ENCODE data around the gene SALL1. TPM values are rescaled to one million over a fixed set of nuclear protein-coding genes. Genes with fewer than 3 reads are reported as not detected.

The SALL1 gene
- total RNA-seq, 3 donors from 2014 or later (not counting 1 experiment from before 2014, with no cell fraction given), result not detected

DNA sequence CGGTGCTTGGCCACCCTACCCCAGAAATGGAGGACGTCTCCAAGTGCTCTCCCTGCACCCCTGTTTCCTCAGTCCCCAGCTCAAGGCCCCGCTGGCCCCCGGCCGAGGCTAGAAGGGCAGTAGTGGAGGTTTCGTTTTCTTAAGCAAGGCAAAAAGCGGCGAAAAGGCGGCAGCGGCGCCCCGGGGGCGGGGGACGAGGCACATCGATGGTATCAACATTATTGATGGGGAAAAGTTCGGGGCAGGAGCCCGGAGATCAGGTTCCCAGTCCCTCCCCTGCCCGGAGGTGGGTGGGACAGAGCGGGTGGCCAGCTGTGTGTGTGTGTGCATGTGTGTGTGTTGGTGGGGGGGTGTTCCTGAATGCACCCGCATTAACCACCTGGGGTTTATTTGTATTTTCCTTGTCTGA lies 4.1 kb upstream of the SALL1 start:
- H3K4me3 ChIP-seq (ENCODE audit: low read length), result no peak overlapping the region
- Mint-ChIP-seq H3K36me3 (no peaks in the 10 kb centered on the region), H3K9me3 (no peaks in the 10 kb centered on the region), H3K4me1 (no peaks in the 10 kb centered on the region), H3K27me3 (ENCODE audit: low read depth in 2 of 2) (peaks cover 40 to 65% of the 10 kb centered on the region in 2 donors), H3K4me3 (no peak overlapping the region), H3K27ac (no peak overlapping the region)
- ATAC-seq (no peak), DNase-seq (no peak)
- H3K36me3 ChIP-seq (ENCODE audit: control insufficient read depth, insufficient read depth, low read length), result no peaks in the 10 kb centered on the region
- peaks cover 18% of the 10 kb centered on the region for H3K27me3 ChIP-seq (ENCODE audit: control insufficient read depth, insufficient read depth, low read length)
- TF ChIP-seq, protein P1, sequence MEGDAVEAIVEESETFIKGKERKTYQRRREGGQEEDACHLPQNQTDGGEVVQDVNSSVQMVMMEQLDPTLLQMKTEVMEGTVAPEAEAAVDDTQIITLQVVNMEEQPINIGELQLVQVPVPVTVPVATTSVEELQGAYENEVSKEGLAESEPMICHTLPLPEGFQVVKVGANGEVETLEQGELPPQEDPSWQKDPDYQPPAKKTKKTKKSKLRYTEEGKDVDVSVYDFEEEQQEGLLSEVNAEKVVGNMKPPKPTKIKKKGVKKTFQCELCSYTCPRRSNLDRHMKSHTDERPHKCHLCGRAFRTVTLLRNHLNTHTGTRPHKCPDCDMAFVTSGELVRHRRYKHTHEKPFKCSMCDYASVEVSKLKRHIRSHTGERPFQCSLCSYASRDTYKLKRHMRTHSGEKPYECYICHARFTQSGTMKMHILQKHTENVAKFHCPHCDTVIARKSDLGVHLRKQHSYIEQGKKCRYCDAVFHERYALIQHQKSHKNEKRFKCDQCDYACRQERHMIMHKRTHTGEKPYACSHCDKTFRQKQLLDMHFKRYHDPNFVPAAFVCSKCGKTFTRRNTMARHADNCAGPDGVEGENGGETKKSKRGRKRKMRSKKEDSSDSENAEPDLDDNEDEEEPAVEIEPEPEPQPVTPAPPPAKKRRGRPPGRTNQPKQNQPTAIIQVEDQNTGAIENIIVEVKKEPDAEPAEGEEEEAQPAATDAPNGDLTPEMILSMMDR (IDR thresholded peaks at IDR 0.05), result no peak
- WGBS (ENCODE audit: insufficient coverage), result 2% methylated on average over 20 of the region's 20 CpGs
- no peak overlapping the region for H3K27ac ChIP-seq (ENCODE audit: low read length)
- H3K4me1 ChIP-seq (ENCODE audit: control insufficient read depth, insufficient read depth, low read length), result no peaks in the 10 kb centered on the region
- intact Hi-C loops (cut with micrococcal nuclease), result no loop called here
- no peaks in the 10 kb centered on the region for H3K9me3 ChIP-seq (ENCODE audit: control insufficient read depth, insufficient read depth, low read length)

DNA sequence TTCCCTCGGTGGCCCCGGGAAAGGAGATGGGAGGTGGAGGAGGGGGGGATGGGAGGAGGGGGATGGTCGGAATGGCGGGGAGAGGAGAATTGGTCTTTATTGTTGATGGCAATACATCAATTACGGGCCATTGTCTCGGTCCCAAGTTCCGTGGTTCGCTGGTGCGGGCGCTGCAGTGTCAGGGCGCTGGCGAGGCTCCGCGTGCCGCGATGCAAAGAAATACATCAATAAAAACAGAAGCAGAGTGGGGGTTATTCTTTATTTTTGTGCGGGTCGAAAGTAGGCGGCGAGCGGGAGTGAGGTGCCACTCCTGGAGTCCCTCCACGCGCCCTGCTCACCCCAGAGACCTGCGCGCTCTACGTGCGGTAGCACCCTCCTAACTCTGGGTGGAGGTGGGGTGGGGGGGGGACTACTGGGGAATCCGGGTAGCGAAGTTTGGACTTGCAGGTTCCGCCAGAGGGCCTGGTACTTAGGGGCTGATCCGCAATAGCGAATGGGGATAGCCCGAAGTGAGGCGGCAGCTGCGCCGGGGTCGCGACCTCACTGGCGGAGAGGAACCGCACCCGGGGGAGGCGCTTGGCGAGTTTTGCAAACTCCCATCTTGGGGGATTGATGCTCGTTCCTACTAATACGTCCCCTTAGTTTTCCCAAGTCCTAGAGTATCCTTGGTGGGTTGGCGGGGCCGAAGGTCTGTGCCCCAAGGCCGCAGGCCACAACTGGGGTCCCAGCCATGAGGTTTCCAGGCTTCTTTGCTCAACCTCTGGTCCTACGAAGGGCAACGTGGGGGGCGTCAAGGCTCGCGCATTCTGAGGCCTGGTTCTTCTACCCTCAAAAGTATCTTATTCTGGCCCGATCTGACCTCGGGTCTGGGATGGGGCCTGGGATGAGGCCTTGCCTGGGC lies 3.5 kb upstream of the SALL1 start:
- no peaks in the 10 kb centered on the region for H3K4me1 Mint-ChIP-seq
- H3K36me3 Mint-ChIP-seq, result no peaks in the 10 kb centered on the region
- no peak overlapping the region for H3K4me3 Mint-ChIP-seq
- H3K9me3 Mint-ChIP-seq, result no peaks in the 10 kb centered on the region
- H3K27me3 ChIP-seq (ENCODE audit: control insufficient read depth, insufficient read depth, low read length), result peaks cover 20% of the 10 kb centered on the region
- H3K27me3 Mint-ChIP-seq (ENCODE audit: low read depth in 2 of 2), result peaks cover 41 to 58% of the 10 kb centered on the region in 2 donors
- DNase-seq, result no peak
- no peak overlapping the region for H3K27ac Mint-ChIP-seq
- intact Hi-C loops (cut with micrococcal nuclease), result no loop called here
- H3K36me3 ChIP-seq (ENCODE audit: control insufficient read depth, insufficient read depth, low read length), result no peaks in the 10 kb centered on the region
- H3K9me3 ChIP-seq (ENCODE audit: control insufficient read depth, insufficient read depth, low read length), result no peaks in the 10 kb centered on the region
- no peaks in the 10 kb centered on the region for H3K4me1 ChIP-seq (ENCODE audit: control insufficient read depth, insufficient read depth, low read length)
- no peak for ATAC-seq
- H3K4me3 ChIP-seq (ENCODE audit: low read length), result no peak overlapping the region
- TF ChIP-seq, protein P1 (IDR thresholded peaks at IDR 0.05), result no peak
- no peak overlapping the region for H3K27ac ChIP-seq (ENCODE audit: low read length)
- WGBS (ENCODE audit: insufficient coverage), result 20% methylated on average over 55 of the region's 55 CpGs

DNA sequence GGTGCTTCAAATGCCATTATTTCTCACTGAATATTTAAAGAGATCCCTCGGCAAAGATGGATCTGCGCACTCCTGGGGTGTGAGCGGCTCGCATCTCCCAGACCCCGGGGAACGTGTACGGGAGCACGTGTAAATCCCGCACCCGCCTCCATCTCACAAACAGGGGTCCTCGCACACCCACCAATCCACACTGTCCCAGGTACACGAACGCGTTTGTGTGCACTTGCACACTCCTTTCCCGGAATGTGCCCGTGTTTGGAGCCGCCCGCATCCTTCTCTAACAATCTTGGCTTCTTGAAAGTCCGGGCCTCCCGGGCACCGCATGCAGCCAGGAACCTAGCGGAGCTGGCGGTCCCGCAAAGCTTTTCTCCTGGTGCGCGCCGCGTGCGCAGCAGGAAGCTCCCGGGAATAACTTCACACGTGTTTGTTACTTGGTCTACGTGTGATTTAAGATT lies 2.5 kb upstream of the SALL1 start:
- ATAC-seq, result no peak
- Histone ChIP-seq H3K4me3 (ENCODE audit: low read length) (no peak overlapping the region), H3K27me3 (ENCODE audit: control insufficient read depth, insufficient read depth, low read length) (peaks cover 20% of the 10 kb centered on the region), H3K9me3 (ENCODE audit: control insufficient read depth, insufficient read depth, low read length) (no peaks in the 10 kb centered on the region), H3K27ac (ENCODE audit: low read length) (no peak overlapping the region), H3K4me1 (ENCODE audit: control insufficient read depth, insufficient read depth, low read length) (no peaks in the 10 kb centered on the region), H3K36me3 (ENCODE audit: control insufficient read depth, insufficient read depth, low read length) (no peaks in the 10 kb centered on the region)
- DNase-seq, result no peak
- no peak overlapping the region for H3K27ac Mint-ChIP-seq
- no peaks in the 10 kb centered on the region for H3K9me3 Mint-ChIP-seq
- no peak overlapping the region for H3K4me3 Mint-ChIP-seq
- TF ChIP-seq, protein P1 (IDR thresholded peaks at IDR 0.05), result no peak
- 13% methylated on average over 30 of the region's 32 CpGs for WGBS (ENCODE audit: insufficient coverage)
- H3K27me3 Mint-ChIP-seq (ENCODE audit: low read depth in 2 of 2), result peaks cover 49 to 56% of the 10 kb centered on the region in 2 donors
- H3K4me1 Mint-ChIP-seq, result no peaks in the 10 kb centered on the region
- no peaks in the 10 kb centered on the region for H3K36me3 Mint-ChIP-seq
- intact Hi-C loops (cut with micrococcal nuclease), result no loop called here

All from natural killer cell (primary cell).